Measurements from ENCODE around the gene TRPM4.
"Not testable (repeated sequence)": the region's sequence is repeated elsewhere in the genome, so short reads cannot be mapped to it uniquely, and the experiment has no call there.

Gene TRPM4

DNA sequence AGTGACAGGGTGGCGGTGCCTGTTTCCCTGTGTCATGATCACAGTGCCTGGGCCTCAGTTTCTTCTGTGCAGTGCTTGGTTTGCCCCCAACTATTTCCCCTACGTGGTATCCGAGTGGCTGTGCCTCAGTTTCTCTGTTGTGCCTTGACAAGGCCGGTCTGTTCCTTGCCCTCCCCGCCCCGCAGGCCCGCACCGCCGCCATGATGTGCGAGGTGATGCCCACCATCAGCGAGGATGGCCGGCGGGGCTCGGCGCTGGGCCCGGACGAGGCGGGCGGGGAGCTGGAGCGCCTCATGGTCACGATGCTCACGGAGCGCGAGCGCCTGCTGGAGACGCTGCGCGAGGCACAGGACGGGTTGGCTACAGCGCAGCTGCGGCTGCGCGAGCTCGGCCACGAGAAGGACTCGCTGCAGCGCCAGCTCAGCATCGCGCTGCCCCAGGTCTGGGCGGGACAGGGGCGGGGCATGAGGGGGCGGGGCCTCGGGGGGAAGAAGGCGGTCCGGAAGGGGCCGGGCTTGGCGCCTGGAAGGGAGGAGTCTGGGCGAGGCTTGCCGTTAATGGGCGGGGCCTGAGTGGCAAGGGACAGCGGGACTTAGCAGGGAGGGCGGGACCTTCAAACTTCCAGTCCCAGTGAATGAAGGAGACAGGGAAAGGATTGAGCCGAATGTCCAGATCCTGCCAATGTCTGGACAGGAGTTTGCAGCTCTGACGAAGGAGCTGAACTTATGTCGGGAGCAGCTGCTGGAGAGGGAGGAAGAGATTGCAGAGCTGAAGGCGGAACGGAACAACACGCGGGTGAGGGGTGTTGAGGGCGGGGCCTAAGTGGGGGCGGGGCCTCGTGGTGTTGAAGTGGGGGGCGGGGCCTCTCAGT lies 29.7 kb upstream of the TRPM4 start:
- peak; percentile 87 to 95 (median 93) for DNase-seq

DNA sequence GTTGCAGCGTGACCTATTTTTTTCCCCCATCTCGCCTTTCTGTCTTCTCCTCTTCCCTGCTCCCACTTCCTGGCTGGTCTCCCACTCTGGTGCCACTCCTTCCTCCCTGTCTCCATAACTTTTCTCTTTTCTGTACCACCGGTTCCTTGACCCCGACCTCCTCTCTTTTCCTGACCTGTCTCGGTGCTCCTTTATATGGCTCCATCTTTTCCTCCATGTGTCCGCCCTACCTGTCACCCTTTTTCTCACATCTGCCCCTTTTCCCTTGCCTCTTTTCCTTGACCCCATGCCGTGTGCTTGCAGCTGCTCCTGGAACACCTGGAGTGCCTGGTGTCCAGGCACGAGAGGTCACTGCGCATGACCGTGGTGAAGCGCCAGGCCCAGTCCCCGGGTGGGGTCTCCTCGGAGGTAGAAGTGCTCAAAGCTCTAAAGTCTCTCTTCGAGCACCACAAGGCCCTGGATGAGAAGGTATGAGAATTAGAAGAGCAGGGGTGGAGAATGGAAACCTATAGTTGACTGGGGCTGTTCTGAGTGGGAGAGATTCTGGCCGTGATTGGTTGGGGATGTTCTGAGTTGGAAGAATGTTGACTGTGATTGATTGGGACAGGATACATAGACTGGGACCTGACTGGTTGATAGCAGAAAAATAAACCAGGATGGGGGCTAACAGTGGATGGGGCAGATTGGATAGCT lies 28.9 kb upstream of the TRPM4 start:
- DNase-seq = no peak

DNA sequence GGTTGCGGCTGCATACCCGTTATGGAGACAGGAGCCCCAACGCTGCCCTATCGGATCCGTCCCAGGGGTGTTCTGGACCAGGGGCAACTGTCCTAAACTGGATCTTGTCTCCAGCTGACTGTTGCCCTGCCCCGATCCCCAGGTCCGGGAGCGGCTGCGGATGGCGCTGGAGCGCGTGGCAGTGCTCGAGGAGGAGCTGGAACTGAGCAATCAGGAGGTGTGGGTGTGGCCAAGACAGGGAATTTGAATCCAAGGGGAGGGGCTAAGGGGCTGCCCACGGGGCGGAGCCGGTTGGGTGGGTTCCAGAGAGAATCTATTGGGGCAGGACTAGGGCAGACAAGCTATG lies 28.4 kb upstream of the TRPM4 start:
- DNase-seq = no peak

DNA sequence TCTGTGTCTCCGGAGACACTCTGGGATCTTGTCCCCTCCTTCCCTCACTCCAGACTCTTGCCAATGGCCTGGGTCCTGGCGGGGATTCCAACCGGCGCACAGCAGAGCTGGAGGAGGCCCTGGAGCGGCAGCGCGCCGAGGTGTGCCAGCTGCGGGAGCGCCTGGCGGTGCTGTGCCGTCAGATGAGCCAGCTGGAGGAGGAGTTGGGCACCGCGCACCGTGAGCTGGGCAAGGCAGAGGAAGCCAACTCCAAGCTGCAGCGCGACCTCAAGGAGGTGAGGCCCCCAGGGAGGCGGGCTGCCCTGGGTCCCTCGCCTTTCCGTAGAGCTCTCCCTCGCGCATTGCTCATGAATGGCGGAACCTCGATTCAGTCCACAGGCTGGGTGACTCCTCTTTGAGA lies 27.3 kb upstream of the TRPM4 start:
- no peak for DNase-seq

DNA sequence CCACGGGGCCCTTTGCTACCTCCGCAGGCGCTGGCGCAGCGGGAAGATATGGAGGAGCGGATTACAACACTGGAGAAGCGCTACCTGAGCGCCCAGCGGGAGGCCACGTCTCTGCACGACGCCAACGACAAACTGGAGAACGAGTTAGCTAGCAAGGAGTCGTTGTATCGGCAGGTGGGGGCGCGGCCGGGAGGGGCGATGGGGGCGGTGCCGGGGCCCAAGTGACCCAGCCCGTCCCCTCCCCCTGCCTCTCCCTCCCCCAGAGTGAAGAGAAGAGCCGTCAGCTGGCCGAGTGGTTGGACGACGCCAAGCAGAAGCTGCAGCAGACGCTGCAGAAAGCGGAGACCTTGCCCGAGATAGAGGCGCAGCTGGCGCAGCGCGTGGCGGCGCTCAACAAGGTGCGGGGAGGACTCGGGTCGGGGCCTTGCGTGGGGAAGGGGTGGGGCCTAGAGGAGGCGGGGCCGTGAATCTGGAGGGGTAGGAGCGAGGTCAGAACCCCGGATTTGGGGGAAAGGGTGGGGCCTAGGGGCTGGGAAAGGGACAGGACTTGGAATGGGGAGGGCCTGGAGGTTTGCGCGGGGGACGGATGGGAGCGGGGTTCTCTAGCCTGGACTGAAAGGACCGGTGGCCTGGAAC lies 24.5 kb upstream of the TRPM4 start:
- DNase-seq = peak in 1 of 4 experiments; percentile 53

DNA sequence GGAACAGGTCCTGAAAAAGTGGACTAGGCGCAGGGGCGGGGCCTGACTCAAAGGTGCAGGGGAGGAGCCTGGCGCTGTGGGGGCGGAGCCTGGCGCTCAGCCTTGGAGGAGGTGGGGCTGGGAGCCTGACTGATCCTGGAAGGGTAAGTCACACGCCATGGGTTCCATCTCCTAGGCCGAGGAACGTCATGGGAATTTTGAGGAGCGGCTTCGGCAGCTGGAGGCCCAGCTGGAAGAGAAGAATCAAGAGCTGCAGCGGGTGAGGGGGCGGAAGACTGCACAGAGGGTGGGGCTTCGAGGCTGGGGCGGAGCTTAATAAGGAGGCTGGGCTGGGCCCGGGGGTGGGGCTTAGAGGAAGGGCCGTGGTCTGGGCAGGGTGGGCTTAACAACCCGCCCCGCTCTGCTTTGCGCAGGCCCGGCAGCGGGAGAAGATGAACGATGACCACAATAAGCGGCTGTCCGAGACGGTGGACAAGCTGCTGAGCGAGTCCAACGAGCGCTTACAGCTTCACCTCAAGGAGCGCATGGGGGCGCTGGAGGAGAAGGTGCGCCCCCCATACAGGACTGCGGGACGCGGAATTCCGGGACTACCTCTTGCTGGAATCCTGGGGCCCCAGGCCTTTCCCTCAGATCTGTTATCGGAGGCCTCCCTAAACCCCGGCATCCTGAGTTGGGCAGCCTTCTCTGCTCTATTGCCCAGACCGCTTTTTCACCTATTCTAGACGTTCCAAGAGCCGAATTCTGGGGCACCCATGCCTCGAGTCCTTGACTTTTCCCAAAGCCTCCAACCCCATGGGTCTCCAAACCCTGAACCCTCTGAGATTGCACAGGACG lies 23.8 kb upstream of the TRPM4 start:
- peak in 1 of 4 experiments; percentile 53 for DNase-seq

DNA sequence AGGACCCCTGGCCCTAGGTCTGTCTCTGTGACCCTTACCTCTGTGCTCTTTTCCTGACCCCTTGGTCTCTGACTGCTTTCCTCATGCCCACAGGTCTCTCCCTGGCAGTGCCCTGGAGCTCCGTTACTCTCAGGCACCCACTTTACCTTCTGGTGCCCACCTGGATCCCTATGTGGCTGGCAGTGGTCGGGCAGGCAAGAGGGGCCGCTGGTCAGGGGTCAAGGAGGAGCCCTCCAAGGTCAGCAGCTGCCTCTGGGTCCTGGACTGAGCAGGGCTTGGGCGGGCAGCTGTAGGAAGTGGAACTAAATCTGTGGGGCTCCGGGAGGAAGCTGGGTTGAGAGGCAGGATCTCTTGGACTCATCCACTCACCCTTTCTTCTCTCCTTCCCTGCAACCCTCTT lies 21.9 kb upstream of the TRPM4 start:
- DNase-seq = no peak

DNA sequence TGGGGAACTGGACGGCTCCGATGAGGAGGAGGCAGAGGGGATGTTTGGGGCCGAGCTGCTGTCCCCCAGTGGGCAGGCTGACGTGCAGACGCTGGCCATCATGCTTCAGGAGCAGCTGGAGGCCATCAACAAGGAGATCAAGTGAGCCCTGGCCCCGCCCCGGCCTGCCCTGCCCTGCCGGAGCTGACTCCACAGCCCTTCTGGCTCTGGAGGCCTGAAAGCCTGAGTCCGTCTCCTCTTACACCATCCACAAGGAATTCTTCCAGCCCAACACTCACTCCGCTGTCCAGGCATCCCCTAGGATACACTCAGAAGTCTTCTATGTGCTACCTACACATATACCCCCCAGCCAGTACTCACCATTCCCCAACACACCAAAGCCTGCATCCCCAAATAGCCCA lies 20.8 kb upstream of the TRPM4 start:
- no peak for DNase-seq

DNA sequence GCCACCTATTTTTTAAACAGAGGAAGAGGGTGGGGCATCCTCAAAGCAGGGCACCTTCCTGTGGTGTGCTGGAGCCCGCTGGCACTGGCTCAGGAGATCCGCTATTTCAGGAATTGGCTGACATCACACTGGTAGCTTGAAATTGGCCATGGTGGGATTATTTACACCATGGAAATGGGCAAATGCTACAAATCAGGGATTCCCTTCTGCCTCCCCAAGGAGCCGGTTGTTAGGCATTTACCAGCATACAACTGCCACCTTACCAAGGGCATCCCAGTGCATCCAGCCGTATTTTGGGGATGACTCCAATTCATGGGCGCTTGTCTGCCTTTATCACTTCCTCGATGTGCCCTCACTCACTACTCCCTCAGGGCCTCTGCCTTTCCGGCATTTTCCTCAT lies 16.6 kb upstream of the TRPM4 start:
- DNase-seq = no peak

DNA sequence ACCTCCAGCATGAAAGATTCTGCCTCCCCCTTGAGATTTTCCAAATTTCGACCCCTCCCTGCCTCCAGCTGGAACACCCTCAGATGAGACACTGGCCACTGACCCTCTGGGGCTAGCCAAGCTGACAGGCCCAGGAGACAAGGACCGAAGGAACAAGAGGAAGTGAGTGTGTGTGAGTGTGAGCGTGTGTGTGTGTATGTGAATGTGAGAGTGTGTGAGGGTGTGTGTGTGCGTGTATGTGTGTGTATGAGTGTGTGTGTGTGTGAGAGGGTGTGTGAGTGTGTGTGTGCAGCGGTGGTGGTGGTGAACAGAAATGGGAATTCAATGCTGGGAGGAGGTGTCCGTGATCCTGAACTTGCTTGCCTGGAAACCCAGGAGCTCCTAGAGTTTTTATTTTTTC lies 16.2 kb upstream of the TRPM4 start:
- DNase-seq = no peak

DNA sequence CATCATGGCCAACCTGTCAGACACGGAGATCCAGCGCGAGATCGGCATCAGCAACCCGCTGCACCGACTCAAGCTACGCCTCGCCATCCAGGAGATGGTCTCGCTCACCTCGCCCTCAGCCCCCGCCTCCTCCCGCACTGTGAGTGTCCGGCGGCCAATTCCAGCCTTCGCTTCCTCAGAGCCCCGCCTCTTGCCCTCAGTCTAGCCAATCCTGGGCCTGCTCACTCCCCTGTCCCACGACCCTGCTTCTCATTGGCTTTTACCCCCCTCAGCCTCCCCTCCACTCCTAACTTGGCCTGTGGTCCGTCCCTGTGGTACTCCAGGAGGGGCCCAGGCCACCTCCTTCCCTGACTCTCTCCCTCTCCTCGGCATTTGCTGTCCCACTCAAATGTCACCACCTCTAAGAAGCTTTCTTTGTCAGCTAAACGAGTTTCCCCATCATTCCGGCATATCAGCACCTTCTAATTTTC lies 14.7 kb upstream of the TRPM4 start:
- peak in 3 of 4 experiments; percentile 17 to 30 (median 24) for DNase-seq

DNA sequence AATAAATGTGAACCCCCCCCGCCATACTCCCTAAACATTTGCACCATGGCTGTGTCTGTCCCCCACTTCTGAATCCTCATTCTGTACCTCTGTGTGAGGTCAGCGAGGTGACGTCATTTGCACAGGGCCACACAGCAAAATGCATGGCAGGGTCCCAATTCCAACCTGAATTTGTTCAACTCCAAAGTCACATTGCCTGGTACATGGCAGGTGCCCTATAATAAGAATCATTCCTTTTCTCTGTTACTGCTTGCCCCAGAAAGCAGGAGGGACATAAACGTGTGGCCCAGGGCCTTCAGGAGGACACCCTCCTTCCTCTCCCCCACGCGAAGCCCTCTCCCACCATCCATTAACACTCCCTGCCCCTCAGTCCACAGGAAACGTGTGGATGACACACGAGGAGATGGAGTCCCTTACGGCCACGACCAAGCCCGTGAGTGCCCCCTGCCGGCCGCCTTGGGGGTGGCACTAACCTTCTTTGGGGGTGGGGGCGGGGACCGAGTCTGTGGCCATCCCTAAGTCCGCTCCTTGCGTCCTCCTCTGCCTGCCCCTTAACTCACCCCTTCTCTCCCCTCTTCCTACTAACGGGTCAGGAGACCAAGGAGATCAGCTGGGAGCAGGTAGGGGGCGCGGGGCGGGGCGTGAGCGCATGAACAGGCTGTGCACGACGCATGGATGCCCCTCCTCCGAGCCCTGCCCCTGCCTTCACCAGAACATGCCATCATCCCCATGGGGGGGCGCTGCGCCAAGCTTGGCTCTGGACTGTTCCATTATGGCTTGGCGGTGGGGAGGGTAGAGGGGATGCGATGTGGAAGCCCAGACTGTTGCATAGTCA lies 11.8 kb upstream of the TRPM4 start:
- DNase-seq = peak; percentile 71 to 74 (median 73)

DNA sequence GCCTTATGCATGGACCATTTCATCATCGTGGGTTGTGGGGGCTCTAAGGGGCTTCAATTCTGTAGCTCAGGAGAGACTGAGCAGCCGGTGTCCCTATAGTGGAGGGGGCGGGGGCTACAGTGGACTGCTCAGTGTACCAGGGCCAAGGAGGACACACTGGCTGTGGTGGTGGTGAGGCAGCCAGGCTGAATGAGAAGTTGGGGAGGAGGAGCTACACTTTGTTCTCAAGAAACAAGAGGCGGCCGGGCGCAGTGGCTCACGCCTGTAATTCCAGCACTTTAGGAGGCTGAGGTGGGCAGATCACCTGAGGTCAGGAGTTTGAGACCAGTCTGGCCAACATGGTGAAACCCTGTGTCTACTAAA lies 11.2 kb upstream of the TRPM4 start:
- not testable (repeated sequence) for DNase-seq

DNA sequence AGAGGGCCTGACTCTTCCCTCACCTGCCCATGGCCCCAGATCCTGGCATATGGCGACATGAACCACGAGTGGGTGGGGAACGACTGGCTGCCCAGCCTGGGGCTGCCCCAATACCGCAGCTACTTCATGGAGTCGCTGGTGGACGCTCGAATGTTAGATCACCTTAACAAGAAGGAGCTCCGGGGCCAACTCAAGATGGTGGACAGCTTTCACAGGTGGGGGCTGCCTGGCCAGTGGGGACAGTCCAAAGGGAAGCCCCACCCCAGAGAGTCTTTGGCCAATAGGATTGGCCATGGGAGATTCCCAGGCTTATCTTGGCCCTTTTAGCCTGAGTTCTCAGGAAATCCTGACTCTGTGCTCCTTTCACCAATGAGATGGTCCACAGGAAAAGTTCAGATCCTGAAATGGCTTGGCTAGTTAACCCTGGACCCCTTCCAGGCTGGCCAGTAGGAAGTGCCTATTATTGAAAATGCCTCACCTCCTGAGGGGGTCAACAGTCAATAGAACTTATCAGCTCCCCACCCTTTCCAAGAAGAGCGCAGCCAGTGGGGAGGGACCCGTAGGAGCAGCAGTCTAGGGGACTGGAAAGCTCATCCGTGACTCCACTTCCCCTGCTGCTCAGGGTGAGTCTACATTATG lies 9.4 kb upstream of the TRPM4 start:
- no peak for DNase-seq

DNA sequence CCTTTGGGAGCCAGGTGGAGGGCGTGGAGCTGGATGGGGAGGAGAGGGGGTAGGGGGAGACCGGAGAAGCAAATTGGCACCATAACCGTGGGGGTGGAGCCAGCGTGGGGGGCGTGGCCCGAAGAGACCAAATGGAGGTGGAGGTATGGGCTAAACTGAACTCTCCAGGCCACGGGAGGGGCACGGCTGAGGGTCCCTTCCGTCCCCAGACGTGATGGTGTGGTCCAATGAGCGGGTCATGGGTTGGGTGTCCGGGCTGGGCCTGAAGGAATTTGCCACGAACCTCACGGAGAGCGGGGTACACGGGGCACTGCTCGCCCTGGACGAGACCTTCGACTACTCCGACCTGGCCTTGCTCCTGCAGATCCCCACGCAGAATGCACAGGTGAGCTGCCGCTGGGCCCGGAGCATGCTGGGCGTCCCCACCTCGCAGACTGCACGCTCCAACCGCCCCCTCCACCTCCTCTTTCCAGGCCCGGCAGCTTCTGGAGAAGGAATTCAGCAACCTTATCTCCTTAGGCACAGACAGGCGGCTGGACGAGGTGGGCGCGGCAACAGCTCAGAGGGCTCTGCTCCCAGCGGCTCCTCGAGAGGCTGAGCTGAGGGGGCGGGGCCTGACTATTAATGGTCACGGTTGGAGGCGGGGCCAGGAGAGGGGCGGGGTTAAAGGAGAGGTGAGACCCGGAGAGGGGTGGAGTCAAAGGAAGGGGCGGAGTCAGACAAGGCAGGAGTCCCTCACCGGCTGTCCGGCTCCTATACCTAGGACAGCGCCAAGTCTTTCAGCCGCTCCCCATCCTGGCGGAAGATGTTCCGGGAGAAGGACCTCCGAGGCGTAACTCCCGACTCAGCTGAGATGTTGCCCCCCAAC lies 8.6 kb upstream of the TRPM4 start:
- DNase-seq = peak; percentile 21 to 57 (median 44)

DNA sequence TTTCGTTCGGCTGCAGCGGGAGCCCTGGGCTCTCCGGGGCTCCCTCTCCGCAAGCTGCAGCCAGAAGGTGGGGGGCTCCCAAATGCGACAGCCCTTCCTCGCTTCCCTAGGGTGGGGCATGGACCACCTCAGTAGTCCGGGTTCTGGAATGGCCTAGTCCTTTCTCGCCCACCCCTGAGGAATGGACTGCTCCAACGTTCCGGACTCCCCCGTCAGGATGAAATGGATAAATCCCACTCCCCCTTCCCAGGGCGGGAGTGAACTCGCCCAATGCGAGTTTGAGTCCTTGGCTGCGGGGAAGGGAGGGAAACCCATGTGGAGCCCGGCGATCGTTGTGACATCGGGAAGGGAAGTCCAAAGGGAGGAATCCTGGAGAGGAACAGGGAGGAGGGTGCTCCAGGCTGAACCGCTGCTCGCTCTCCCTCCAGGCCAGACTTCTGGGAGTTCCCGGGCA lies 7.9 kb upstream of the TRPM4 start:
- no peak for DNase-seq

DNA sequence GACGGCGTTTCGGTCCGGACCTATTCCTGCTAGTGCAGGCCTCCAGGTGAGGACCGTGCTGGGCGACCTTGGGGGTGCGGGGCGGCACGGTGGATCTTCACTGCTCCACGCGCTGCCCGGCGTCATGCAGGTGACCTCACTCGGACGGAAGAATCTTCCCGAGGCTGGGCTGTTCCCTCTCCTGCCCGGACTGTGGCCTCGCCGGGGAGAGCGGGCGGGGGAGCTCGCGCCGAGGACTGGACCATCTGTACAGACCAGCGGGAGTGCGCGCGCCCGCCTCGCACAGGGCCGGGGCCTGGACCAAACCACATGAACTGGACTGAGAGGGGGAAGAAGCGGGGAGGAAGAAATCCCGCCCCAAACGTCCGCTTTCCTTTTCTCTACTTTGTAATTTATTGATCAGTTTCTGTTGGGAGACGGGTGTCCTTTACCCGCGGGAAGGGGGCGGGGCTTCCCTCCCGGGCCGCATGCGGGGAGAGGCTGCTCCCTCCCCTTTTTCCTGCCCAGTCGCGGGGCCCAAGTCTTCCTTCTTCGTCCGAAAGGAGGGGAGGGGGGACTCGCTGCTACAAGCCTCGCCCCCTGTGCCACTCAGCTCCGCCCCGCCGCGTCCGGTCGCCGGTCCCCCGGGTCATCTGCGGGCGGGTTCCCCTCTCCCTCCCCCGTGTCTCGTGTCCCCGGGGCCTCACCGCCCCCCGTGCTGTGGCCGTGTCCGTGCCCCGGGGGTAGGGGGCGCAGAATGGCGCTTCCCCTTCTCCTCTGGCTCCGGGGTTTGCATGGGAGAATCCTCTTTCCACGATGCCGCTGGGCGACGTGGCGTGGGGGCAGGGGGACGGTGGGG lies 7.3 kb upstream of the TRPM4 start:
- peak in 1 of 4 experiments; percentile 18 for DNase-seq

DNA sequence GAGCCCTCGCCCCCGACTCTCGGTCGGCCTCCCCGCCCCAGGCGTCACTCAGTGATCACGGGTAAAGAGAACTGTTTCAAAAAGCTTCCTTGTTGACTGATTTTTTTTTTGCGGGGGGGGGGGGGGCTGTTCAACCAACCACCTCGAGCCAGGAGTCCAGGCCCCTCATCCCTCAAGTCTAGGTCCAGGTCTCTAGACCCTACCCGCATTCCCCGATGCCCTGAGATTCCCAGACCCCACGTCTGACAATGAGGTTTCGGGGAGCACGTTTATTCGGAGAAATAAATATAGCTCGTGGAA lies 6.7 kb upstream of the TRPM4 start:
- no peak for DNase-seq

DNA sequence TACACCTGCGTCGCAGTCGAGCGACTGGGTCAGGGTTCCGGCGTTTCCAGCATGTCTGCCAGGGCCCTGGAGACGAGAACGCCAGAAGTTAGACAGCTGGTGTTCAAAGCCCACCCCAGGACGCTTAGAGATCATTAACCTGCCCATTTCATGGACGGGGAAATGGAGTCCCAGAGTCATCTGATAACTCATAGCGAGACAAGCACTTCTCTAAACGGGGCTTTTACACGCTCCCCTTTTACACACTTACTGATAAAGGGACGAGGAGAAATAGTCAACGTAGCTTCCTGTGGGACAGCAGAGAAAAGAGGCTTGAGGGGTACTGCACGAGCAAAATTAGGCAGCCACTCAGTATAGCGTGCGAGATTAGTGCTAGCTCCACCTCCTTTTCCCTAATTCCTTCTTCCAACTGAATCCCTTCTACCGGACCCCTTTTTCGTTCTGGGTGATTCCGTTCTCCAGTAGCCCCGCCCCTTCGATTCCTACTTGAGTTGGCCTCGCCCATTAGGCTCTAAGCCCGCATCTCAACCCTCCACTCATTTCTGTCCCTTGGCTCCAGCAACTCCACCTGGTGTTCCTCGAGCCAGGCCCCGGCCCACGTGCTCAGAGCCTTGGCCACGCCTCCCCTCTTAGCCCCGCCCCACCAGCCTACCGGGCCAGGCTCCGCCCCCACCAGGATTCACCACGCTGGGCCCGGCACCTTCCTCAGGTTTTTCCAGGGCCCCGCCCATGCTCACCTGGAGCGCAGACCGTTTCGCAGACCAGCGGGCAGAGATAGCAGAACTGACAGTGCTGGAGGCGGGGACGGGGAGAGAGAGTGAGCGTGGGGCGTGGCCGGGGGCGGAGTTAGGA lies 6.1 kb upstream of the TRPM4 start:
- peak in 1 of 4 experiments; percentile 46 for DNase-seq
